ENCODE measurements around the gene SLC2A10.

SLC2A10 gene

GRCh38 chr20:46739431-46740213 is 30.2 kb downstream of the SLC2A10 start:
- DNase-seq: no peak

GRCh38 chr20:46740214-46740609 is 30.8 kb downstream of the SLC2A10 start:
- no peak for DNase-seq

GRCh38 chr20:46741924-46742668 is 32.6 kb downstream of the SLC2A10 start:
- no peak for DNase-seq

GRCh38 chr20:46742669-46743045 is 33.2 kb downstream of the SLC2A10 start:
- DNase-seq: no peak

GRCh38 chr20:46743088-46743487 is 33.6 kb downstream of the SLC2A10 start:
- DNase-seq: no peak

GRCh38 chr20:46746956-46747526 is 37.6 kb downstream of the SLC2A10 start:
- DNase-seq: no peak

GRCh38 chr20:46749147-46749546 is 39.7 kb downstream of the SLC2A10 start:
- DNase-seq: no peak

GRCh38 chr20:46751856-46752255 is 42.4 kb downstream of the SLC2A10 start:
- no peak for DNase-seq

- DNase-seq: peak in 1 of 2 experiments; percentile 52
Measured at GRCh38 chr20:46752728-46753127, 43.3 kb downstream of the SLC2A10 start.

GRCh38 chr20:46755483-46756413 is 46.3 kb downstream of the SLC2A10 start:
- DNase-seq: no peak

GRCh38 chr20:46756419-46756818 is 47.0 kb downstream of the SLC2A10 start:
- no peak for DNase-seq

- DNase-seq: no peak
Measured at GRCh38 chr20:46757135-46757534, 47.7 kb downstream of the SLC2A10 start.

- peak in 1 of 2 experiments; percentile 56 for DNase-seq
Measured at GRCh38 chr20:46757754-46758678, 48.6 kb downstream of the SLC2A10 start.

GRCh38 chr20:46758929-46759669 is 49.6 kb downstream of the SLC2A10 start:
- no peak for DNase-seq

GRCh38 chr20:46761566-46761965 is 52.1 kb downstream of the SLC2A10 start:
- no peak for DNase-seq

- DNase-seq: no peak
Measured at GRCh38 chr20:46764068-46764467, 54.6 kb downstream of the SLC2A10 start.

GRCh38 chr20:46765506-46766120 is 56.2 kb downstream of the SLC2A10 start:
- DNase-seq: no peak

- peak in 1 of 2 experiments; percentile 44 for DNase-seq
Measured at GRCh38 chr20:46767127-46767761, 57.8 kb downstream of the SLC2A10 start.

GRCh38 chr20:46770330-46771194 is 61.1 kb downstream of the SLC2A10 start:
- no peak for DNase-seq

All from SW 1271 (cell line).